Mesenchymal stem cell (in vitro differentiated cells and primary cell): ENCODE results near the gene KRT32. TPM values are rescaled to one million over a fixed set of nuclear protein-coding genes. Genes with fewer than 3 reads are reported as not detected.

Experiments used
- DNase-seq: peaks from one replicate; pipeline ENCODE4 v3.0.0-alpha.2; 2013
- H2AFZ ChIP-seq: one replicate; pipeline ENCODE4 v1.6.1; 2013; ENCODE audit warnings: low read depth, mild to moderate bottlenecking, control low read depth, inconsistent platforms, low read length, moderate library complexity
- H2AK5ac ChIP-seq: 2 replicates; pipeline ENCODE4 v1.6.1; 2013; ENCODE audit warnings: low read length, moderate library complexity, mild to moderate bottlenecking, inconsistent platforms; ENCODE audit not compliant: severe bottlenecking
- H2BK120ac ChIP-seq: one replicate; pipeline ENCODE4 v1.6.1; 2013; ENCODE audit warnings: low read depth, mild to moderate bottlenecking, inconsistent platforms, low read length, moderate library complexity
- H2BK12ac ChIP-seq, 2 experiments: one replicate each; pipeline ENCODE4 v1.6.1; 2013; ENCODE audit warnings: inconsistent platforms in 2 of 2, low read length in 2 of 2, mild to moderate bottlenecking in 2 of 2, moderate library complexity in 2 of 2, control low read depth in 1 of 2
- H2BK15ac ChIP-seq: one replicate; pipeline ENCODE4 v1.6.1; 2013; ENCODE audit warnings: mild to moderate bottlenecking, low read depth, inconsistent platforms; ENCODE audit not compliant: poor library complexity, severe bottlenecking
- H2BK5ac ChIP-seq: 2 replicates; pipeline ENCODE4 v1.6.1; 2013; ENCODE audit warnings: low read depth, mild to moderate bottlenecking, low read length, control low read depth, inconsistent platforms; ENCODE audit not compliant: poor library complexity, severe bottlenecking
- H3K14ac ChIP-seq, 2 experiments: one replicate each; pipeline ENCODE4 v1.6.1; 2013; ENCODE audit warnings: inconsistent platforms in 2 of 2, low read length in 2 of 2, control low read depth in 1 of 2, mild to moderate bottlenecking in 1 of 2, moderate library complexity in 1 of 2
- H3K18ac ChIP-seq, 2 experiments: one replicate each; pipeline ENCODE4 v1.6.1; 2013; ENCODE audit warnings: inconsistent platforms in 2 of 2, low read length in 2 of 2, control low read depth in 1 of 2, low read depth in 1 of 2, mild to moderate bottlenecking in 1 of 2
- H3K23ac ChIP-seq, 2 experiments: one replicate each; pipeline ENCODE4 v1.6.1; 2013; ENCODE audit warnings: inconsistent platforms in 2 of 2, low read length in 2 of 2, mild to moderate bottlenecking in 2 of 2, moderate library complexity in 2 of 2, control low read depth in 1 of 2
- H3K27ac ChIP-seq: 2 replicates; pipeline ENCODE4 v1.5.1; 2013; ENCODE audit warnings: mild to moderate bottlenecking, moderate library complexity, low read length, control low read depth, inconsistent platforms; ENCODE audit not compliant: poor library complexity, severe bottlenecking
- H3K27me3 ChIP-seq, 2 experiments: 2 replicates each; pipeline versions ENCODE4 v1.6.1 to v1.7.0; 2013; ENCODE audit warnings: low read length in 2 of 2, mild to moderate bottlenecking in 2 of 2, moderate library complexity in 2 of 2, control low read depth in 1 of 2, inconsistent platforms in 1 of 2; ENCODE audit not compliant: control insufficient read depth in 1 of 2, insufficient read depth in 1 of 2
- H3K36me3 ChIP-seq, 2 experiments: 2 replicates each; pipeline versions ENCODE4 v1.6.1 to v1.7.0; 2013; ENCODE audit warnings: low read length in 2 of 2, control low read depth in 1 of 2, inconsistent platforms in 1 of 2, low read depth in 1 of 2, mild to moderate bottlenecking in 1 of 2; ENCODE audit not compliant: insufficient read depth in 2 of 2, control insufficient read depth in 1 of 2
- H3K4ac ChIP-seq, 2 experiments: one replicate each; pipeline ENCODE4 v1.6.1; 2013; ENCODE audit warnings: inconsistent platforms in 2 of 2, low read length in 2 of 2, mild to moderate bottlenecking in 2 of 2, moderate library complexity in 2 of 2, control low read depth in 1 of 2, low read depth in 1 of 2
- H3K4me1 ChIP-seq: 2 replicates; pipeline ENCODE4 v1.6.1; 2013; ENCODE audit warnings: low read depth, low read length, control low read depth; ENCODE audit not compliant: control insufficient read depth, insufficient read depth
- H3K4me2 ChIP-seq: 2 replicates; pipeline ENCODE4 v1.6.1; 2013; ENCODE audit warnings: low read length, mild to moderate bottlenecking, inconsistent platforms; ENCODE audit not compliant: poor library complexity, severe bottlenecking
- H3K4me3 ChIP-seq, 2 experiments: 2 replicates each; pipeline versions ENCODE4 v1.5.1 to v1.7.0; 2013; ENCODE audit warnings: low read length in 2 of 2, mild to moderate bottlenecking in 2 of 2, control low read depth in 1 of 2, low read depth in 1 of 2; ENCODE audit not compliant: insufficient read depth in 1 of 2
- H3K79me1 ChIP-seq: replicated peaks from 2 replicates; pipeline ENCODE4 v1.6.1; 2013; ENCODE audit warnings: mild to moderate bottlenecking, control low read depth, low read length, inconsistent platforms; ENCODE audit not compliant: poor library complexity, severe bottlenecking
- H3K9ac ChIP-seq: 2 replicates; pipeline ENCODE4 v1.7.0; 2013; ENCODE audit warnings: mild to moderate bottlenecking, low read length, moderate library complexity
- H3K9me3 ChIP-seq: 2 replicates; pipeline ENCODE4 v1.7.0; 2013; ENCODE audit warnings: mild to moderate bottlenecking, low read length; ENCODE audit not compliant: control insufficient read depth
- H4K8ac ChIP-seq: one replicate; pipeline ENCODE4 v1.6.1; 2013; ENCODE audit warnings: inconsistent platforms, mild to moderate bottlenecking, low read length, moderate library complexity
- H4K91ac ChIP-seq: one replicate; pipeline ENCODE4 v1.6.1; 2013; ENCODE audit warnings: mild to moderate bottlenecking, low read length, inconsistent platforms
- WGBS: methylation state at CpG from one replicate; pipeline ENCODE4 v1.1.7; 2013; ENCODE audit warnings: mixed read lengths; 5-methylcytosine and 5-hydroxymethylcytosine counted together
- polyA plus RNA-seq, 2 experiments: library from polyadenylated mRNA; stranded (reverse); fragments of 200-250 nt; gene quantifications; one replicate each; pipeline ENCODE4 v1.2.3, GENCODE V29; 2013

Gene KRT32
- not detected for polyA plus RNA-seq (2013, experiment 1 of 2)
- polyA plus RNA-seq (2013, experiment 2 of 2): 0.01 TPM

- Histone ChIP-seq H3K14ac (no peak within 1 kb of the TSS), H2AFZ (no peak within 1 kb of the TSS), H3K79me1 (no peaks in the 10 kb centered on the region), H2BK120ac (no peak within 1 kb of the TSS), H3K36me3 (no peaks in the 10 kb centered on the region), H4K8ac (no peak within 1 kb of the TSS), H4K91ac (no peak within 1 kb of the TSS), H3K9ac (no peak within 1 kb of the TSS), H3K4me1 (peaks cover 2% of the 10 kb centered on the region), H3K9me3 (peaks cover 21% of the 10 kb centered on the region), H3K18ac (no peak within 1 kb of the TSS), H3K4me3 (peak within 1 kb of the TSS; percentile 10 to 18), H2BK5ac (no peak within 1 kb of the TSS), H3K4ac (no peak within 1 kb of the TSS), H2BK15ac (no peak within 1 kb of the TSS), H3K27ac (no peak within 1 kb of the TSS), H3K27me3 (peaks cover 0 to 65% of the 10 kb centered on the region in 2 experiments), H3K4me2 (no peak within 1 kb of the TSS), H2BK12ac (no peak within 1 kb of the TSS), H3K23ac (no peak within 1 kb of the TSS), H2AK5ac (no peak within 1 kb of the TSS)
- no peak for DNase-seq
- 88% methylated on average over 14 of the region's 14 CpGs for WGBS
These were observed at the start of gene KRT32 for GRCh38 chr17:41466988-41467387. KRT32 (minus strand) TSS chr17:41467386; CDS start chr17:41467325, 61 bp downstream.

GRCh38 chr17:41516830-41517283 lies 49.7 kb upstream of the KRT32 start:
- Histone ChIP-seq H3K36me3 (peaks cover 0 to 3% of the 10 kb centered on the region in 2 experiments), H3K9ac (no peak overlapping the region), H3K4ac (no peak overlapping the region), H2BK12ac (no peak overlapping the region), H3K79me1 (no peaks in the 10 kb centered on the region), H2BK15ac (no peak overlapping the region), H3K4me2 (no peak overlapping the region), H4K8ac (no peak overlapping the region), H3K18ac (no peak overlapping the region), H3K14ac (no peak overlapping the region), H3K27ac (no peak overlapping the region), H3K4me3 (no peak overlapping the region), H3K23ac (no peak overlapping the region), H4K91ac (peak overlapping the region; percentile 15), H2BK120ac (no peak overlapping the region), H3K4me1 (peaks cover 15% of the 10 kb centered on the region), H3K27me3 (peaks cover 0 to 47% of the 10 kb centered on the region in 2 experiments), H2AK5ac (no peak overlapping the region), H2BK5ac (no peak overlapping the region), H3K9me3 (no peaks in the 10 kb centered on the region), H2AFZ (no peak overlapping the region)
- 91% methylated on average over 14 of the region's 14 CpGs for WGBS
- no peak for DNase-seq

- 95% methylated on average over 13 of the region's 14 CpGs for WGBS
- no peak overlapping the region for H3K27ac ChIP-seq
- H3K9me3 ChIP-seq: no peaks in the 10 kb centered on the region
These were observed 49.1 kb upstream of the KRT32 start for GRCh38 chr17:41516147-41516829.

GRCh38 chr17:41513168-41513547 lies 46.0 kb upstream of the KRT32 start:
- WGBS: 91% methylated on average over 4 of the region's 5 CpGs
- no peak overlapping the region for H3K14ac ChIP-seq
- H2BK15ac ChIP-seq: no peak overlapping the region
- no peak for DNase-seq
- H3K4ac ChIP-seq: no peak overlapping the region
- no peak overlapping the region for H4K91ac ChIP-seq
- H3K4me1 ChIP-seq: peaks cover 7% of the 10 kb centered on the region
- no peaks in the 10 kb centered on the region for H3K79me1 ChIP-seq
- H2AFZ ChIP-seq: no peak overlapping the region
- H2BK12ac ChIP-seq: no peak overlapping the region
- H2BK120ac ChIP-seq: no peak overlapping the region
- H3K23ac ChIP-seq: no peak overlapping the region
- H2BK5ac ChIP-seq: no peak overlapping the region
- no peak overlapping the region for H3K18ac ChIP-seq
- H3K4me3 ChIP-seq: no peak overlapping the region
- peaks cover 0 to 67% of the 10 kb centered on the region in 2 experiments for H3K27me3 ChIP-seq
- H3K9me3 ChIP-seq: no peaks in the 10 kb centered on the region
- no peak overlapping the region for H2AK5ac ChIP-seq
- no peak overlapping the region for H3K4me2 ChIP-seq
- no peak overlapping the region for H3K27ac ChIP-seq
- H3K36me3 ChIP-seq: peaks cover 0 to 3% of the 10 kb centered on the region in 2 experiments
- H4K8ac ChIP-seq: no peak overlapping the region
- no peak overlapping the region for H3K9ac ChIP-seq

More at GRCh38 chr17:41516147-41516829, 49.1 kb upstream of the KRT32 start:
- no peak overlapping the region for H3K14ac ChIP-seq
- H3K4me3 ChIP-seq: no peak overlapping the region
- H2BK12ac ChIP-seq: no peak overlapping the region
- H2BK120ac ChIP-seq: no peak overlapping the region
- H3K27me3 ChIP-seq: peaks cover 0 to 49% of the 10 kb centered on the region in 2 experiments
- no peak overlapping the region for H2BK15ac ChIP-seq
- H2BK5ac ChIP-seq: no peak overlapping the region
- no peaks in the 10 kb centered on the region for H3K79me1 ChIP-seq
- peaks cover 12% of the 10 kb centered on the region for H3K4me1 ChIP-seq
- no peak overlapping the region for H3K23ac ChIP-seq
- H3K4me2 ChIP-seq: no peak overlapping the region
- no peak for DNase-seq
- no peak overlapping the region for H3K4ac ChIP-seq
- peaks cover 0 to 3% of the 10 kb centered on the region in 2 experiments for H3K36me3 ChIP-seq
- no peak overlapping the region for H3K9ac ChIP-seq
- H4K91ac ChIP-seq: no peak overlapping the region
- H4K8ac ChIP-seq: no peak overlapping the region
- no peak overlapping the region for H2AK5ac ChIP-seq
- H2AFZ ChIP-seq: no peak overlapping the region
- no peak overlapping the region for H3K18ac ChIP-seq
